Subcutaneous adipose tissue (tissue), 4 donors: Measurements from ENCODE around the gene ABAT. TPM values are rescaled to one million over a fixed set of nuclear protein-coding genes. Genes with fewer than 3 reads are reported as not detected.

ENCODE experiments used
- CTCF ChIP-seq: fragments of 450-650 bp; IDR thresholded peaks from one replicate; pipeline ENCODE4 v1.5.1; 2016; ENCODE audit warnings: low read depth, mild to moderate bottlenecking, control low read depth, antibody characterized with exemption, moderate library complexity
- total RNA-seq, 4 donors: library from RNA; depleted of rRNA; stranded (reverse); fragments of >200 nt; gene quantifications; one replicate each; pipeline ENCODE4 v1.1.0, GENCODE V29; 2016

ABAT gene
- total RNA-seq, 4 donors from 2014 or later, result 4.9 to 9.8 (median 7.0) TPM

GRCh38 chr16:8730335-8730915 is 56.0 kb downstream of the ABAT start:
- no peak for TF ChIP-seq CTCF

- TF ChIP-seq CTCF, result no peak
Measured at GRCh38 chr16:8733849-8734540, 59.6 kb downstream of the ABAT start.

DNA sequence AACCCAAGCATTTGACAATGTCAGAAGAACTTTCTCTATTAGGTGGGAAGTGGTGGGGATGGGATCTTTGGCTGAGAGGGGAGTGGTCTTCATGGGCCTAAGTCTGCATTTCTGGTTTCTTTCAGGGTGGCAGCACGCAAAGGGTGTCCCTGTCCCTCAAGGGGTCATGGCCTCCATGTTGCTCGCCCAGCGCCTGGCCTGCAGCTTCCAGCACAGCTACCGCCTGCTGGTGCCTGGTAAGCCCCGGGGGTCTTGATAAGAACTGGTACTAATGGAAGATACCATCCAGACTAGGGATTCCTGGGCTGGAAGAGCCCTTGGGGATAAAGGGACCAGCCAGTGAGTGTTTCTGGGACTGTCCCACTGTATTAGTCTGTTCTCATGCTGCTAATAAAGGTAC is 61.2 kb downstream of the ABAT start:
- no peak for TF ChIP-seq CTCF

GRCh38 chr16:8736123-8736668 is 61.8 kb downstream of the ABAT start:
- TF ChIP-seq CTCF, result no peak

DNA sequence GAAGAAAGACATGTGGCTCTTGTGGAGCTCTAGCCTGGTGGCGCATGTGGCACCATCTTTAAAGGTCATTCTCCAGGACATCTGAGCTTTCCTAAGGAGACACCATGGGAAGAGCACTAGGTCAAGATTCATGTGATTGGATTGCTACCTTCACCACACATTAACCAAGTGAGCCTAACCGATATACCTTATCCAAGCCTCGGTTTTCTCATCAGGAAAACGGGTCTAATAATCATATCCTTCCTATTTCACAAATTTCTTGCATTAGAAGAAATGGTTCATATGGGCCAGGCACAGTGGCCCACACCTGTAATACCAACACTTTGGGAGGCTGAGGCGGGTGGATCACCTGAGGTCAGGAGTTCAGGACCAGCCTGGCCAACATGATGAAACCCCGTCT is 64.7 kb downstream of the ABAT start:
- no peak for TF ChIP-seq CTCF

- TF ChIP-seq CTCF, result no peak
Measured at GRCh38 chr16:8739989-8740704, 65.7 kb downstream of the ABAT start.

GRCh38 chr16:8740775-8741355 is 66.4 kb downstream of the ABAT start:
- no peak for TF ChIP-seq CTCF
